Measurements from ENCODE around the gene TSHR.
"Not testable (repeated sequence)": the region's sequence is repeated elsewhere in the genome, so short reads cannot be mapped to it uniquely, and the experiment has no call there.

TSHR gene

DNA sequence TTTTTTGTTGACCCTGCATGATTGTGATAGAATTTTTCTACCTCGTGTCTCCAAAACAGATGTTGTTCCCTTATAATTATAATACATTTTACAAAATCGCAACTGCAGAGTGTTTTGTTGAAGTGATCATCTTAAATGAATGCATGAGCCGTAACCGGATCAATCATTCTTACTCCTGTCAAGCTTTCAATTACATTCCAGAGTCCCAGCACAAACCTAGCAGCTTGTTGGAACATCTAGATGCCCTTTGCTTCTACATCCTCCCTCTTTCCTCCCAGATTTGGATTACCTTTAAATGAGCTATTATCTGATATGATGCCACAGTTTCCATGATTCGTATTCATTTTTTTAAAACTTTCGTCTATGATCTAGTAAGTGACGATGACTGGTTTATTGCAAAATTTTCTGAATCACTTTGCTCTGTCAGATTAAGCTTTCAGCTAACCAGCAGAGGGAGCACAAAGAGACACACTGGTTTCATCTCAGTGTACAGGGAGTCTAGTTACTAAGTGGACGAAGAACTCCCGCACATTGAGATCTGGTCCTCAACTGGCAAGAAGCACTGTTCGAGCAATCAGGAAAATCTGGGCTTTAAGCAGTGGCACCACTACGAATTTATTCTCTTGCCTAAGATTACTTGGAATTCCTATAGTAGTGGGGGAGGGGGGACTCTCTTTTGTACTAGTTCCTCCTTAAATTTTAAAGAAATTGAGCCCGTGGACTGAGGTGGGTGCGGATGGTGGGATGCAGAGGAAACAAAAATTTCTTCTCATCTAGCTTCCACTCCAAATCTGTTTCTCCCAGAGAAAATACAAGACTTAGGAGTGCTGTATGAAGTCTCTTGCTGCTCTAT, 40.9 kb downstream of the TSHR start:
- peak; percentile 92 for DNase-seq (ENCODE audit: low spot score)

DNA sequence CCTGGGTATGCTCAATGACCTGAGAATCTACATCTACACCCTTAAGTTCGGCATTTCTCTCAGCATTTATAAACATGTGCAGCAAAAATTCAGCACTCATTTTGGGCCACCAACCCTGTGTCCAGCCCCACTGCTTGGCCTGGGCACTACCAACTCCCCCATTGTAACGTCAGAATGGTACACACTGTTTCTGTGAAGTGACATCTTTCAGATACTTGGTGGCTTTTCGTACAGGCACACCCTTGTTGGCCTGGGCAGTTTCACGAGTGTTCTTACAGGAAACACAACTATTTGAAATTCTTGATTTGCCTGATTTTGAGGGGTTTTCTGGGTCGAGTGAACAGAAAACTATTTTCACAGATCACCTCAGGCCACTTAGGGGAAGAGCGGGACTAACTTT, 46.0 kb downstream of the TSHR start:
- DNase-seq (ENCODE audit: low spot score): no peak

DNA sequence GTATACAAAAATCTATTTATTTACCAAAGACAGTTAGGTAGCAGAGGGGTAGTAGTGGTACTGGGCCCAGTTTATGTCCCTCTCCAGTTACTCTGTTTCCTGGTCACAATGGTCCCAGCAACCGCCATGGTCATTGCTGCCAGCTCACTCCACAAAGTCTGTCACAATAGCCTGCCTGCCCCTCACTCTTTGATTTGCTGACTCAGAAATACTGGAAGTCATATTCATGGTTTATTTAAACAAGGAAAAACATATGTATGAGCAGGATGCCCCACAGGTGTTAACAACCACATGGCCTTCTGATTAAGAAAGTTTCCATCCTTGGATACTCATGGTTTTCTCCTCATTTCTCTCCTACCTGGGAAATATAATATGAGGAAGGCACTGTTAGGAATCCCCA, 49.2 kb downstream of the TSHR start:
- no peak for DNase-seq (ENCODE audit: low spot score)

DNA sequence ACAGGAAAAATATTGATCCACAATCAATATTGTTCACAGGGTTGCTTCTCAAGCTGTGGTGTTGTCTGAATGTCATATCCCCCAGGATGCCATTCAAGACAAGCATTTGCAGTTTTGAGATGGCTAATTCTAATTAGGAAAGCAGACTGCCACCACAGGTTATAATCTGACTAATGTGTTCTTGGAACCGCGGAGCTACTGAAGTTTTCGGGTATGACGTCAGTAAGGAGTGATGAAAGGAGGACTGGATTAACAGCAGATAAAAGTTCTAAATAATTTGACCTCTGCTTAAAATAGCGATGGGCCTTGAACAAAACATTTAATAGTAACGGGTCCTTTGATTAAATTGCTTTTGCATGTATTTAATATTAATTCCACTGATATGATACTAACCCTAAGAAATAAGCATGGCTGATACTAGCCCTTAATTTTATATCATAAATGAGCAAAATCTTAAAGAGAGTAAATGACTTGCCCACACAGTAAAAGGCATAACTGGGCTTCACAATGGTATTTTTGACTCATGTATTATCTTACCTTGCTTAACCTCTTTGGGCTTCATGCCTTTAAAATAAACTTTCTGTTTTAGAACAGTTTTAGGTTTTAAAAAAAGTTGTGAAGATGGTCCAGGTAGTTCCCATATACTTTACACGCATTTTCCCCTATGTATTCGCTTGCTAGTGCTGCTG, 50.3 kb downstream of the TSHR start:
- DNase-seq (ENCODE audit: low spot score): no peak

DNA sequence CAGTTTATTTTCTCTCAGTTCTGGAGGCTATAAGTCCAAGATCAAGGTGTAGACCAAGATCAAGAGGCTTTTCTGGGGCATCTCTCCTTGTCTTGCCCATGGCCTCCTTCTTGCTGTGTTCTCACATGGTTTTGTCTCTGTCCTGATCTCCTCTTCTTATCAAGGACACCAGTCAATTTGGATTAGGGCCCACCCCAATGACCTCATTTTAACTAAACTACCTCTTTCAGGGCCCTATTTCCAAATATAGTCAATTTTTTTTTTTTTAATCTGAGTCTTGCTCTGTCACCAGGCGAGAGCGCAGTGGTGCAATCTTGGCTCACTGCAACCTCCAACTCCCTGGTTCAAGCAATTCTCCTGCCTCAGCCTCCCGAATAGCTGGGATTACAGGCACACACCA, 50.8 kb downstream of the TSHR start:
- no peak for DNase-seq (ENCODE audit: low spot score)

DNA sequence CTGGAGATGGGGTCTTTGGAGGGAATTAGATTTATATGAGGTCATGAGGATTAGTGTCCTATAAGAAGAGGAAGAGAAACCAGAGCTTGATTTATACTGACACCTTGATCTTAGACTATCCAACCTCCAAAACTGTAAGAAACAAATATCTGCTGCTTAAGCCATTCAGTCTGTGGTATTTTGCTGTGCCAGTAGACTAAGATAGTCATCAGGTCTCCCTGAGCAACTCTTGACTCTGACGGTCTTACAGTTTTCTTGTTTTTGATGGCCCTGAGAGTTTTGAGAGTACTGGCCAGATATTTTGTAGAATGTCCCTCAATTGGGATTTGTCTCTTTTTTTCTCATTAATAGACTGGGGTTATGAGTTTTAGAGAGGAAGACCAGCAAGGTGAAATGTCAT, 51.7 kb downstream of the TSHR start:
- DNase-seq (ENCODE audit: low spot score): no peak

DNA sequence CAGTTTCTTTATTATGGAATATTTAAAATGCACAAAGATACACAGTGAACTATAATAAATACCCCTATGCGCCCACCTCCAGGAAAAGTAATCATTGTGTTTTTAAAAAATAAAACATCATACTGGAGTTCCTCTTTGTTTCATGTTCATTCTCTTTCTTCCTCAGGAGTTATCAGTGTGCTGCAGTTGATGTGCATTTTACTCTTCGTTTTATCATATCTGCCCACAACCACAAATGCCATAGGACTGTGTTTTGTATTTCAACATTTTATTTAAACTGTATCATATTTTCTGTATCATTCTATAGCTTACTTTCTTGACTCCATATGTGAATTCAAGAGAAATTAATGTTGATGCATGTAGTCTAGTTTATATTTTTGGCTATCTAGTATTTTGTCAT, 53.9 kb downstream of the TSHR start:
- no peak for DNase-seq (ENCODE audit: low spot score)

DNA sequence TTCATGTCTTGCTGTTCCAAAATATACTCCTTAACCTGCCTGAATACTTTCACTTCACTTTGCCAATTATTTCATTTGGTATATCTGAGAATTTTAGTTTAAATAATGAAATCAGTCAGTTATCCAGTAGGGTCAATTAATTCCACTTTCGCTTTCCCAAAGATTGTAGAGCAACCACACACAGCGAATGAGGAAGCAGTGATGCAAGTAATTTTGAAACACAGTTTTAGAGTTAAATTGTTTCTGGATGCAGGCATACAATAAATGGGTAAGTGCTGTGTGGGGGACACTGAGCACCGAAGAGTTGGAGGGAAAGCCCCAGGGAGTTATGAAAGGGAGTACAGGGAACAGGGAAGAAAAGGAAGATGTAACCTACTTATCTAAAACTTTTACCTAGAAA, 62.8 kb downstream of the TSHR start:
- DNase-seq (ENCODE audit: low spot score): no peak

DNA sequence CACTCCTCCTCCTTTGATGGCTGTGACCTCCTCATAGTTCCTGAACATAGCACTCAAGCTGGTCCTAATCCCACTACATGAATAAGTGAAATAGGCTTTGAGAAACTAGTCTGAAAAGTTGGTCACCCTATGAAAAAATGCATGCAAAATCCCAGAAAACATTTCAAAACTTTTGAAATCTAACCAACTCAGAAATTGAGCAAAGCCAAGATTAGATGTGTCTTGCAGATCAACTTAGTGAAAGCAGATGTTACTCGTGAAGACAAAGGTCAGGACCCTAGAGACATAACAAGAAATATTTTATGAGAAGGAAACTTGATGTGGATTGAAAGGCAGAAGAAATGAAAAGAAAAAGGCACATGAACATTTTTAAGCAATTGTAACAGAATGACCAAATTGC, 63.3 kb downstream of the TSHR start:
- DNase-seq (ENCODE audit: low spot score): no peak

DNA sequence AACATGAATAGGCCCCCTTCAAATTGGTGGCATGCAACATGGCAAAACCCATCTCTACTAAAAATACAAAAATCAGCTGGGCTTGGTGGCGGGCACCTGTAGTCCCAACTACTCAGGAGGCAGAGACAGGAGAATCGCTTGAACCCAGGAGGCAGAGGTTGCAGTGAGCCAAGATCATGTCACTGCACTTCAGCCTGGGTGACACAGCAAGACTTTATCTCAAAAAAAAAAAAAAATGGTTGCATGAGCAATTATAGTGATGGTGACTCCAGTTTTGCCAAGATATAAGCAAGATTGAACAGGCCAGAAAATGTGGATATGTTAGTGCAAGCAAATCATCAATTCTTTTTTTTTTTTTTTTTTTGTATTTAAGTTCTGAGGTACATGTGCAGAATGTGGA, 63.7 kb downstream of the TSHR start:
- DNase-seq (ENCODE audit: low spot score): not testable (repeated sequence)

DNA sequence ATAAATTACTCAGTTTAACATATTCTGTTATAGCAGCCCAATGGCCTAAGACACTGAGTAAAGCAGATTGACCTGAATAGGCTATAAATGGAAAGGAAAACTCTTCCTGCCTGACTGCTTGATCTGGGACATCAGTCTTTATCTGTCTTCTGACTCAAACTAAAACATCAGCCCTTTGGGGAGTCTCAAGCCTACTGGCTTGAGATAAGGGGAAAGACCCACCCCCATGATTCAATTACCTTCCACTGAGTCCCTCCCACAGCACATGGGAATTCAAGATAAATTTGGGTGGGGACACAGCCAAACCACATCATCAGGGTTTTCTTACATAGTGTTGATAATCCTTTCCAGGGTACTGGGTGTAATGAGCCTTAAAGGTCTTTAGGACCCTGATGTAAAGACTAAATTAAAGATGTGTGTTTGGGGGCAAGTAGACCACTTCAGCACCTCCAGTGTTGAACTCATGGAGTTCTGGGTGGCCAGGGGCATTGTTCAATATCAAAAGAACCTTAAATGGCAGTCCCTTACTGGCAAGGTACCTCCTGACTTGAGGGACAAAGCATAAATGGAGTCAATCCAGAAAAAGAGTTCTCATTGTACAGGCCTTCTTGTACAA, 67.8 kb downstream of the TSHR start:
- no peak for DNase-seq (ENCODE audit: low spot score)

DNA sequence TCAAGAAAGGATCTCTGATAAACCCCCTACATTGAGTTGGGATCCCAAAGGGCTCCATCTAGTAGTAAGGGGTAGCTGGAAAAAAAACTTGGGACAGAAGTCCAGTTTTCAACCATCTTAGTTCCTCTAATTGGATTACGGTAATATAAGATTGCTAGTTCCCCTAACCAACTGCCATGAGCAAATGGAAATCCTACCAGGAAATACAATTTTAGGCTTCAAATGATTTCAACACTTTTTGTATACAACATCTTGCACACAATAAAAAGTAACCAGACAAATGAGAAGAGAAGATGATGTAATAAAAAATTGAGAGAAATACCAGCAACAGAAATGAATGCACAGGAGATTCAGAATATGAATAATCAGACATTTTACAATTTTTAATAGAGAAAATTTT, 73.0 kb downstream of the TSHR start:
- DNase-seq (ENCODE audit: low spot score): no peak

DNA sequence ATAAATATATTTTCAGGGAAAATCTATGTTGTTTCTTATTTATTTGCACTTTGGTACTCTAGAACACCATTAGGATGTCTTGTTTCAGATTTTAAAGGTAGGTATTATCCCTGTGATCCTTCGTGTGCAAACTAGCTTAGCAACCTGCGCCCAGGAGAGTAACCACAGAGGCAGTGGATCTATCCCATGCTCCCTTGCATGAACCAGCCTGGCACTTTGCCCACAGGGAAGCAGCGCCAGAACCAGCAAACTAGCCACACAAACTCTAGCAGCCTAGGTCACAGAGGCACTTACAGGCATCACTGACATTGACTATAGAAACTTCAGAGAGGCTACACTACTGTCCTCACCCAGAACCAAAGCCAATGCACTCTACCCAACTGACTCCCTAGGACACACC, 76.1 kb downstream of the TSHR start:
- no peak for DNase-seq (ENCODE audit: low spot score)

DNA sequence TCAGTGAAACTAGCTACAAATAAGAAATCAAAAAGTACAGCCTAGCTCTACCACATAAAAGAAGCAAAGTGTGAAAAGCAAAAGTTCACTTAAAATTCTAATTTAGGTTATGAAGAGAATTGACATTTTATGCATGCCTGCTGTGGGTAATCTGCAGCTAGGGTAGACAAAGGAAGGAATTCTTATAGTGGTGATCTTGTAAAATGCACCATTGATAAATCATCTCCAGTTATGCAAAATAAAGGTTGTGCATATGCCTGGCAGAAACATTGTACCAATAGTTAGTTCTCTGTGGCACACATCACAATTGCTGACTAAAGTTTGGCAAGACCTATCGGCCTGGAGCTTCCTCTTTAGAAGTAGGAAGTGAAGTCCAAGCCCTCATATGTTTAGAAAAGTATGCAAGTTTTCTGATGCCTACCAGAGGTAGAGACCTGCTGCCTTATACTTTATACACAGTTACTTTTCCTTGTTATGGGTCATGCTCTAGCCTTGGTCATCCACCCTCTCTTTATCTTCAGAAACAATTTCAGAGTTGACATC, 78.3 kb downstream of the TSHR start:
- DNase-seq (ENCODE audit: low spot score): no peak

DNA sequence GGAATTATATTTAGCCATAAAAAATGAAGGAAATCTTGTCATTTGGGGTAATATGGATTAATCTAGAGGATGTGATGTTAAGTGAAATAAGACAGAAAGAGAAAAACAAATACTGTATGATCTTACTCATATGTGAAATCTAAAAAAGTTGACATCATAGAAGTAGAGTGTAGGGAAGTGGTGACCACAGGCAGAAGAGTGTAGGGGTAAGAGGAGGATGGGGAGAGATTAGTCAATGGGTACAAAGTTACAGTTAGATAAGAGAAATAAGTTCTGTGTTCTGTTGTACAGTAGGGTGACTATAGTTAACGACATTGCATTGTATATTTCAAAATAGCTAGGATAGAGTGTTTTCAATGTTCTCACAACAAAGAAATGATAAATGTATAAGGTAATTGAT, 87.0 kb downstream of the TSHR start:
- DNase-seq (ENCODE audit: low spot score): no peak

DNA sequence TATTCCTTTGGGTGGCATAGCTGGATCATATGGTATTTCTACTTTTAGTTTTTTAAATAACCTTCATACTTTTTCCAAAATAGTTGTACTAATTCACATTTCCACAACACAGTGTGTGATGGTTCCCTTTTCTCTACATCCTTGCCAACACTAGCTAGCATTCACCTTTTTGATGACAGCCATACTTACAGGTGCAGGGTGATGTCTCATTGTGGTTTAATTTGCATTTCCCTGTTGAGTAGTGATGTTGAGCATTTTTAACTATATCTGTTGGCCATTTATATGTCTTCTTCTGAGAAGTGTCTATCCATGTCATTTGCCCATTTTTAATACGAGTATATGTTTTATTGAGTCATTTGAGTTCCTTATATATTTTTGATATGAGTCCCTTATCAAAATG, 96.1 kb downstream of the TSHR start:
- DNase-seq (ENCODE audit: low spot score): no peak

DNA sequence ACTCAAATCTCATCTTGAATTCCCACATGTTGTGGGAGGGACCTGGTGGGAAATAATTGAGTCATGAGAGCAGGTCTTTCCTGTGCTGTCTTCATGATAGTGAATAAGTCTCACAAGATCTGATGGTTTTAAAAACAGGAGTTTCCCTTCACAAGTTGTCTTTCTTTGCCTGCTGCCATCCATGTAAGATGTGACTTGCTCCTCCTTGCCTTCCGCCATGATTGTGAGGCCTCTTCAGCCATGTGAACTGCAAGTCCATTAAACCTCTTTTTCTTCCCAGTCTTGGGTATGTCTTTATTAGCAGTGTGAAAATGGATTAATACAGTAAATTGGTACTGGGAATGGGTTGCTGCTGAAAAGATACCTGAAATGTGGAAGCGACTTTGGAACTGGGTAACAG, 98.6 kb downstream of the TSHR start:
- not testable (repeated sequence) for DNase-seq (ENCODE audit: low spot score)

DNA sequence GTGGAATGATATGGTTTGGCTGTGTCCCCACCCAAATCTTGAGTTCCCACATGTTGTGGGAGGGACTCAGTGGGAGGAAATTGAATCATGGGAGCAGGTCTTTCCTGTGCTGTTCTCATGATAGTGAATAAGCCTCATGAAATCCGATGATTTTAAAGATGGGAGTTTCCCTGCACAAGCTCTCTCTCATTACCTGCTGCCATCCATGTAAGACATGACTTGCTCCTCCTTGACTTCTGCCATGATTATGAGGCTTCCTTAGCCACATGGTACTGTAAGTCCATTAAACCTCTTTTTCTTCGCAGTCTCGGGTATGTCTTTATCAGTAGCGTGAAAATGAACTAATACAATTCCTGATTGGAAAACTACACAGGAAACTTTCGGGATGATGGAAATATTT, 100.5 kb downstream of the TSHR start:
- DNase-seq (ENCODE audit: low spot score): no peak

DNA sequence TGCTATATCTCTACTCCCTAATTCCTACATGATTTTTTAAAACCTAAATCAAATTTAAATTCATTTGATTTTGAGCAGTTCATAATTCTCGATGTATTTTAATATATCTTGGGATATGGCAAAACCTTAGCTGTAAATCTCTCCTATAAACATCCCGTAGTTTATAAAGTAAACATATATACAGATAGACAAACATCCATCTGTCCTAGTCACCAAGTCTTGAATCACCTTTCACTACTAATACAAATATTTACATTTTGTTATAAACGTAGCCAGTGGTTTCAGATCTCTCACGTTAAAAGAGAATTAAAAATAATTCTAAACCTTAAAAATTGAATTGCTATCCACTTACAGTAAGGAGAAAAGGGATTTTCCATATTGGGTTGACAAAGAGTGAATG, 107.0 kb downstream of the TSHR start:
- no peak for DNase-seq (ENCODE audit: low spot score)

DNA sequence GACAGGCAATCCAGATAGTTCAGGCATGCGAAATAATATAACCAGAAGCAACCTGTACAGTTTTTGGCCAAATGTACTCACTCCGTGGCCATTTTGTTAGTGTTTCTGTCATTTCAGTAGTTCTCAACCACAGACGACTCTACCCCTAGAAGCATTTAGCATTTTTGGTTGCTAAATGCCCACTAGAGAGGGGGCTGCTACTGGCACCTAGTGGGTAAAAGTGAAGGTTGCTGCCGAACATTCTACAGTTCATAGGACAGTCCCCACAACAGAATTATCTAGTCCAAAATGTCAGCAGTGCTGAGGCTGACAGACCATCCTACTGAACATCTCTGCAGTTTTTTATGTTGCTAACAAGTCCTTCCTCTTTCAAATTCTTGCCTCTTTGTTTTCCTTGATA, 107.4 kb downstream of the TSHR start:
- DNase-seq (ENCODE audit: low spot score): peak; percentile 42

DNA sequence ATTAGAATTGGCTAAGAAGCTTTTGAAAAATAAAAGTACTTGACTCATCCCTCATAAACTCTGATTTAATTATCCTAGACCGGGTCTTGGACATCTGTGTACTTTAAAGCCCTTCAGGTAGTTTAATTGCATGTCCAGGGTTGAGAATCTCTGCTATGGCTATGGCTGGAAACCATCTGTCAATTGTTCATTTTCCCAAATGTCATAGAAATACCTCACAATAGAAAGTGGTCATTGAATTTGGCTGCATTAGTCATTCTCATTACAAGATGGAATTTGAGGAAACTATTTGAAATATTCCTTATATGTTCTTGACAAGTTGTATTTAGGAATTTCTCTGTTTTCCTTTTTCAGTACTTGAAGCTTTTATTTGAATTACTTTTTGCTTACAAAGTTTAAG, 111.3 kb downstream of the TSHR start:
- no peak for DNase-seq (ENCODE audit: low spot score)

DNA sequence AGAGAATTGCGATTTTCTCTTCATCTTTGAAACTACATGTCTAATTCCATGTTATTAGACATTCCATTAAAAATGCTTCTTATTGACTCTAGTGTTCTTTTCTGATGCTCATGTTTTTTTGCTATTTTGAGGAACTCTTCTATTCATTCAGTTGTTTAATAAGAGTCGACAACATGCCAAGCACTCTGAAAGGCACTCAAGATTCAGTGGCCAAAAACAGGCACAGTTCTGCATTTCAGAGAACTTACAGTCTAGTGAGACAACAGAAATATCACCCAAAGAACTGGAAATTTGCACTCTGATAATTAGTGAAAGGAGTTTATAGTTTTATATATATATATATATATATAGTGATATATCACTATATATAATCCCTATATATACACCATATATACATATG, 111.7 kb downstream of the TSHR start:
- no peak for DNase-seq (ENCODE audit: low spot score)

DNA sequence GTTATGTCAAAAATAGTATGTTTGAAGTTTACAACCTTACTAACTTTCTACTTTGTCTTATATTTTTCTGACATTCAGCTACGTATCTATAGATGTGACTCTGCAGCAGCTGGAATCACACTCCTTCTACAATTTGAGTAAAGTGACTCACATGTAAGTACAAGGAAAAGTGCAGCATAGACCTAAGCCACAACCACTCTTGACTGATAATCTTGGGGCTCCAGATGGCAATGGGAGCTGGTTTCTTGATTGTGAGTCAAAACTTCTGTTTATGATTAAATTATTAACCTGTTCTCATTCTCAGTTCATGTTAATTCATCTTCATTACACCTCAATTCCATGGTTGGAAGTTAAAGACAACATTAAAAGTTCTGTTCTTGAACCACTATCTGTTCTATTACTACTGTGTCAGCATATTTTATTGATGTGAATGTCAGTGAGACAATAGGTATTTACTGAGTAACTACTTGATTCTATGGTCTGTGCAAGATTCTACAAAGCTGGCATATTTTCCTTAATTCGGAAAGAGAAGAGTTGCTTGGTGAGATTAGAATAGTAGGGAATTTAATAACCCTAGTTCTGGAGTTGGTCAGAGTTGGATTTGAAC, 112.9 kb downstream of the TSHR start:
- DNase-seq (ENCODE audit: low spot score): no peak
